GM06990 (cell line): ENCODE results near the gene SLC22A24.

Experiments used
- DNase-seq: peaks from one replicate; pipeline ENCODE4 v3.0.0-alpha.2; 2011; ENCODE audit not compliant: insufficient read length; ENCODE audit errors: extremely low read depth
- H3K27me3 ChIP-seq: replicated peaks from 2 replicates; pipeline ENCODE4 v1.6.0; 2011; ENCODE audit warnings: low read length; ENCODE audit not compliant: control insufficient read depth, insufficient read depth
- H3K36me3 ChIP-seq: 2 replicates; pipeline ENCODE4 v1.5.1; 2011; ENCODE audit warnings: low read length; ENCODE audit not compliant: control insufficient read depth, insufficient read depth
- H3K4me3 ChIP-seq: replicated peaks from 2 replicates; pipeline ENCODE4 v1.5.1; 2011; ENCODE audit warnings: low read depth, mild to moderate bottlenecking, control low read depth, low read length
- TF ChIP-seq, protein P1 (sequence below): IDR thresholded peaks from 2 replicates; pipeline ENCODE4 v1.5.1; 2011; ENCODE audit warnings: low read length, control low read depth, mild to moderate bottlenecking, inconsistent platforms; ENCODE audit not compliant: insufficient read depth, poor library complexity, severe bottlenecking

Gene SLC22A24

GRCh38 chr11:63144121-63144520 lies at the start of gene SLC22A24:
TSS of gene SLC22A24 (minus strand) at chr11:63144221. CDS start at chr11:63143779, 442 bp downstream.
- Histone ChIP-seq H3K27me3 (no peaks in the 10 kb centered on the region), H3K4me3 (no peak within 1 kb of the TSS), H3K36me3 (no peaks in the 10 kb centered on the region)
- TF ChIP-seq, protein P1, sequence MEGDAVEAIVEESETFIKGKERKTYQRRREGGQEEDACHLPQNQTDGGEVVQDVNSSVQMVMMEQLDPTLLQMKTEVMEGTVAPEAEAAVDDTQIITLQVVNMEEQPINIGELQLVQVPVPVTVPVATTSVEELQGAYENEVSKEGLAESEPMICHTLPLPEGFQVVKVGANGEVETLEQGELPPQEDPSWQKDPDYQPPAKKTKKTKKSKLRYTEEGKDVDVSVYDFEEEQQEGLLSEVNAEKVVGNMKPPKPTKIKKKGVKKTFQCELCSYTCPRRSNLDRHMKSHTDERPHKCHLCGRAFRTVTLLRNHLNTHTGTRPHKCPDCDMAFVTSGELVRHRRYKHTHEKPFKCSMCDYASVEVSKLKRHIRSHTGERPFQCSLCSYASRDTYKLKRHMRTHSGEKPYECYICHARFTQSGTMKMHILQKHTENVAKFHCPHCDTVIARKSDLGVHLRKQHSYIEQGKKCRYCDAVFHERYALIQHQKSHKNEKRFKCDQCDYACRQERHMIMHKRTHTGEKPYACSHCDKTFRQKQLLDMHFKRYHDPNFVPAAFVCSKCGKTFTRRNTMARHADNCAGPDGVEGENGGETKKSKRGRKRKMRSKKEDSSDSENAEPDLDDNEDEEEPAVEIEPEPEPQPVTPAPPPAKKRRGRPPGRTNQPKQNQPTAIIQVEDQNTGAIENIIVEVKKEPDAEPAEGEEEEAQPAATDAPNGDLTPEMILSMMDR, result no peak
- no peak for DNase-seq

DNA sequence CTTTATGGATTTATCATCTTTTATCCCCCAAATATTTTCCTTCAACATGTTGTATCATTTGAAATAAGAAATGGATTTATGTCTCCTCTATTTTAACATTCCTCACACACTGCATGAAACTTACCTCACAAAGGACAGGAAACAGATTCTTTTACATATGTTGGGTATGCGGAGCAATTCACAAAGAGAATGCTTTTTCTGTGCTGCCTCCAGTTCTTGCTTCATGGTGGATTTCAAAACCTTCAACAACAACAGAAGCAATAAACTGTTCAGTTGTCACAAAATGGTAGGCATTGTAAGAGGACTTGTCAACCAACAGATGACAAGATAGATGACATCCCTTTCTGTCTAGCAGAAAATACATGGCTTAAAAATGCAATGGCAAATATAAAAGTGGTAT lies 36.5 kb upstream of the SLC22A24 start:
- TF ChIP-seq, protein P1, result no peak
- no peak overlapping the region for H3K4me3 ChIP-seq
- H3K27me3 ChIP-seq, result no peaks in the 10 kb centered on the region
- DNase-seq, result no peak
- no peaks in the 10 kb centered on the region for H3K36me3 ChIP-seq

DNA sequence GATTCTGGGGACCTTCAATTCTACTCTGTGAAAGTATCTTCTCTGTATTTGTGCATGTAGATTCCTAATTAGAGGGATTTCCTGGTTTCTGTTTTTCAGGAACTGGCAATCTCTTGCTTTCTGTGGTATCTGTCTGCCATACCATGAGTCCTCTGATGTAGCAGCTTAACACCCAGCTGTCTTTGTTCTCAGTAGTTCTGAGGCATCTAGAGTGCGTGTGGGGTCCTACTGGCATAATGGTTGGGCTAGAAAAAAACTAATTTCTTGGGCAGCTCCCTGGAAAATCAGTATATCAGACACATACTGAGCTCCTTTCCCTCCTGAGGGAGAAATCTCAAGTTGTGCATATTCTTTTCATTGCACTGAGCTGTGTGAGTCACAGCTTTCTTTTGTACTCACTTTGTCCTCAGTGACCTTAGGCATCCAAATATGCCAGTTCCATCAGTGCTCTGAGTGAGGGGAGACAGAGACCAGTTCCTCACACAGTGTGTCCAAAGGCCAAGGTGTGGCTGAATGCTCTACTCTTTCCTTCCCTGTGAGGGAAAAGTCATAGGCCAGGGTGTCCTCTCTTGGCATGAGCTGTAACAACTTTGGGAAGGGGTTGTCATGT lies 35.5 kb upstream of the SLC22A24 start:
- TF ChIP-seq, protein P1, result no peak
- Histone ChIP-seq H3K27me3 (no peaks in the 10 kb centered on the region), H3K4me3 (no peak overlapping the region), H3K36me3 (no peaks in the 10 kb centered on the region)
- DNase-seq, result no peak

GRCh38 chr11:63177872-63178271 lies 33.9 kb upstream of the SLC22A24 start:
- H3K27me3 ChIP-seq, result no peaks in the 10 kb centered on the region
- no peak overlapping the region for H3K4me3 ChIP-seq
- H3K36me3 ChIP-seq, result no peaks in the 10 kb centered on the region
- TF ChIP-seq, protein P1, result no peak
- no peak for DNase-seq

DNA sequence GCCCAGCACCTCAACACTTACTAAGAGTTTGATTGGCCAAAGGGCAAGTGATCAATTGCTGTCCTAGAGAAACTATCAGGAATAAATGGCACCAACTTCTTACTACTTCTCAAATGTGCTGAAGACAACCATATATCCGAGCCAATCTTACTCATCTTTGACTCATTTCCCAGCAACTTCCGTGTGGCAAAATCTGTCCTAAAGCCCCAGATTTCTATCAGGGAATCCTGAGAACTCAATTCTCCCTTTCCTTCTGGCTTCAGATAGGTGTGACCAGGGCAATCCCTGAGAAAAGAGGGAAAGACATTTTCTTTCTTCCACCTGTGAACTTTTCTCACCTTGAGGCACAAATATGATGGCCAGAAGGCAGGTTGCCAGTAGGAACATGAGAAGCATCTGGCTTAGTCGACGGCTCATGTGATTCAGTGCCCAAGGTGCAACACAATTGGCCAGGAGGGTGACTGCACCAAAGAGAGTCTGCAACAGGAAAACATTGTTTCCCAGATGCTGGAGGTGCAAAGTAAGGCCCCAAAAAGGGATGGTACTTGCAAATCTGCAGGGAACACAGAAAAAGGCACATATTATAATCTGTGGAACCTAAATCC lies 21.8 kb upstream of the SLC22A24 start:
- DNase-seq, result no peak
- TF ChIP-seq, protein P1, result no peak
- no peaks in the 10 kb centered on the region for H3K36me3 ChIP-seq
- H3K4me3 ChIP-seq, result no peak overlapping the region
- H3K27me3 ChIP-seq, result no peaks in the 10 kb centered on the region; the same call in 1 of the 2 replicates
